VCaP (cell line): ENCODE data around the gene SPACA7.

ENCODE experiments used
- H3K27ac ChIP-seq: fragments of 450-650 bp; 2 replicates; pipeline ENCODE4 v1.5.1; 2017
- TF ChIP-seq, protein P1 (sequence below): fragments of 450-650 bp; conservative IDR thresholded peaks from 2 replicates; pipeline ENCODE4 v1.5.1; 2017; ENCODE audit warnings: mild to moderate bottlenecking, moderate library complexity

Gene SPACA7

DNA sequence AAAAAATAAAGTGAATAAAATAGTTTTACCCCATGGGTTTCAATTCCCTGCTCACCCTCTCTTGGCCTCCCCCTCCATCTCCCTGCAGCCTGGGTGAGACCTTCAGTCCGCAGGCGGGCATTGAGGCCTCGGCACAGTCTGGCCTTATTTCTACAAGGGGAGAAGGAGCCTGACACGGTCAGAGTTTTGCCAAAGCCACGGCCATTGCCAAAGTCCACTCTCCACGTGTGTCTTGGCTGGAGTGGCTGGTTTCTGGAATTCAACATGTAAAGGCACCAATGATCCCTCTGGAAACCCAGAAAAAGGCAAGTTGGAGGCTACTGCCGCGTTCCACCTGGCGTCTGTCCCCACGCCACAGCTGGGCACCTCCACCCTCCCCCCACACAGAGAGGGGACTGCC is 43.4 kb upstream of the SPACA7 start:
- TF ChIP-seq, protein P1, sequence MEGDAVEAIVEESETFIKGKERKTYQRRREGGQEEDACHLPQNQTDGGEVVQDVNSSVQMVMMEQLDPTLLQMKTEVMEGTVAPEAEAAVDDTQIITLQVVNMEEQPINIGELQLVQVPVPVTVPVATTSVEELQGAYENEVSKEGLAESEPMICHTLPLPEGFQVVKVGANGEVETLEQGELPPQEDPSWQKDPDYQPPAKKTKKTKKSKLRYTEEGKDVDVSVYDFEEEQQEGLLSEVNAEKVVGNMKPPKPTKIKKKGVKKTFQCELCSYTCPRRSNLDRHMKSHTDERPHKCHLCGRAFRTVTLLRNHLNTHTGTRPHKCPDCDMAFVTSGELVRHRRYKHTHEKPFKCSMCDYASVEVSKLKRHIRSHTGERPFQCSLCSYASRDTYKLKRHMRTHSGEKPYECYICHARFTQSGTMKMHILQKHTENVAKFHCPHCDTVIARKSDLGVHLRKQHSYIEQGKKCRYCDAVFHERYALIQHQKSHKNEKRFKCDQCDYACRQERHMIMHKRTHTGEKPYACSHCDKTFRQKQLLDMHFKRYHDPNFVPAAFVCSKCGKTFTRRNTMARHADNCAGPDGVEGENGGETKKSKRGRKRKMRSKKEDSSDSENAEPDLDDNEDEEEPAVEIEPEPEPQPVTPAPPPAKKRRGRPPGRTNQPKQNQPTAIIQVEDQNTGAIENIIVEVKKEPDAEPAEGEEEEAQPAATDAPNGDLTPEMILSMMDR = no peak
- H3K27ac ChIP-seq = no peak overlapping the region

DNA sequence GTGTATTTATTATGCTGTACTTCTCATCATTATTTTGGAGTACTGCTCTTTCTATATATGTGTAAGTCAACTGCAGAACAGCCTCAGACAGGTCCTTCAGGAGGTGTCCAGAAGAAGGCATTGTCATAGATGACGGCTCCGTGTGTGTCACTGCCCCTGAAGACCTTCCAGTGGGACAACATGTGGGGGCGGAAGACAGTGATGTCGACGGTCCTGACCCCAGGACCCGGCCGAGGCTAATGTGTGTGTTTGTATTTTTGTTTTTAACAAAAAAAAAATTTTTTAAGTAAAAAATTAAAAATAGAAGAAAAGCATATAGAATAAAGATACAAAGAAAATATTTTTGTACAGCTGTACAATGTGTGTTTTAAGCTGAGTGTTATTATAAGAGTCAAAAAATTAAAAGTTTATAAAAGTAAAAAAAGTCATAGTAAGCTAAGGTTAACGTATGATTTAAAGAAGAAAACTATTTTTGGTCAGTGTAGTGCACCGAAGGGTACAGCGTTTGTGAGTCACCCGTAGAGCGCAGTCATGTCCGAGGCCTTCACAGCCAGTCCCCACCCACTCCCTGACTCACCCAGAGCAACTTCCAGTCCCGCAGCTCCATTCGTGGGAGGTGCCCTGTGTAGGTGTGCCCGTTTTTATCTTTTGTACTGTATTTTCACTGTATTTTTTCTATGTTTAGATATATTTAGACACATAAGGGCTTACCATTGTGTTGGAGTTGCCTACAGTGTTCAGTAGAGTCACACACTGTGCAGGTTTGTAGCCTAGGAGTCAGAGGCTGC is 42.2 kb upstream of the SPACA7 start:
- TF ChIP-seq, protein P1 = no peak
- H3K27ac ChIP-seq = no peak overlapping the region

DNA sequence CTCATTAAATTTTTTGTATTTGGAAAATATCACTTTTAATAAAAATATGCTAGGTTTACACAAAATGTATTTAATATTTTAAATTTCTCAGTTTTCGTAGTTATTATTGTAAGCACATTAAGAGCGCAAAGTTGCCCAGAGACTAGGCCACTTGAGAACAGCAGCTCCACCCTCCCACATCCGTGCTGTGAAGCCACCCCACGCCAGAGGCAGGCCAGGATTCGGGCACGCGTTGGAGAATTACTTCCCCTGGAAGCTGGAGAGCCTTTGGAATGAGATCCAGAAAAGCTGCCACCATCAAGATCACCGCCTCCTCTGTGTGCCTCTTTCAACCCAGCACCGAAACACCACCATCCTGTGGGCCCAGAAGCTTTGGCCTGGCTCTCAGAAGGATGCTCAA is 41.0 kb upstream of the SPACA7 start:
- TF ChIP-seq, protein P1 = no peak
- H3K27ac ChIP-seq = no peak overlapping the region

- TF ChIP-seq, protein P1 = no peak
Observed at GRCh38 chr13:112341446-112341845, 34.7 kb upstream of the SPACA7 start.

DNA sequence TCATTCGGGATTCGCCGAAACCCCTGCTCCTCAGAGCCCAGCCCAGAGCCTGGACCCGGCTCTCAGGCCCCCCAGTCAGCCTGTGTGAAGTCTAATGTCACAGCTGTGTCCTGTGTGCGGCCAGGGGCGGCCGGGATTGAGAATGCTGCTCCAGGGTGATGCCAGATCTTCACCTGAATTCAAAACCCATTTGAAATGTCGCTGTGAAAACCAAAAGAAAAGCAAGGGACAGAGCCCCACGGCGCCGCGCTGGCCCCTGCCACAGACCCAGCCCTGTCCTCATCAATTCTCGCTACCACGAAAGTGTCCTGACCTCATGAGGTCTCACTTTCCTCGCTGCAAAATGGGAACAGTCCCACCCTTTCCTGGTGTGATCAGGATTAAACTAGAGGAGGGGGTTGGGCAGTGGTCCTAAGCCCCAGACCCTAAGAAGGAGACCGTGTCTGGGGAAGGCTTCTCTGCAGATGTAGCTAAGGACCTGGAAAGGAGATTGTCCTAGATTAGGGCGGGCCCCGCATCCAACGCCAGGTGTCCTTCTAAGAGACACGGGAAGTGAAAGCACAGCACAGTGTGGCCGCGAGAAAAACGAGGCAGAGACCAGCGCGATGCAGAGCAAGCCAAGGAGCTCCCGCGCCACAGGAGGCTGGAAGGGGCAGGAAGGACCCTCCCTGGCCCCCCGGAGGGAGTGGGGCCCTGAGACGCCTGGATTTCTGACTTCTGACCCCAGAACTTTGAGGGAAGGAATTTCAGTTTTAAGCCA is 34.0 kb upstream of the SPACA7 start:
- TF ChIP-seq, protein P1 = no peak

More at GRCh38 chr13:112341446-112341845, 34.7 kb upstream of the SPACA7 start:
- no peak overlapping the region for H3K27ac ChIP-seq

DNA sequence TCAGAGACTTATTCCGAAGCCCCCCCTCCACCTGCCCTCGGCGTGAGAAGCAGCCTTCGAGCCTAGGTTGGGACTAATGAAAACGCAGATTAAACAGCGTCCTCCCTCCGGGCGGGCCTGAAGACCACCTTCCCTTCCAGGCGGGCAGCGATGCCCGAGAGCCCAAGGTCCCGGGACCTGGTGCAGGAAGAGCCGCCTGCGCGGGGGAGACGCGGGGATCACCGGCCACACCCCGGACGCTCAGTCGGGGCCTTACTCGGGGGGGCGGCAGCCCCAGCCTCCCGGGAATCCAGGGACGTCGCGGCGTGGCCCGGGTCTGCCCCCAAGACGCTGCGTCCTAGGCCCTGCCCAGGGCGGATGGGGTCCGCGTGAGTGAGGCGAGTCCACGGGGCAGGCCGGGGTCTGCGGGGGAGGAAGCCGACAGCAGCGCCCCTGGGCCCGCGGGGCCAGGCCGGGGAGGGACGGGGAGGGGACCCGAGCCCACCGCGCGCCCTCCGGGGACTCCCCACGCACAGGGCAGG is 33.3 kb upstream of the SPACA7 start:
- TF ChIP-seq, protein P1 = no peak
- no peak overlapping the region for H3K27ac ChIP-seq

More for the DNA sequence above, 34.0 kb upstream of the SPACA7 start:
- H3K27ac ChIP-seq = no peak overlapping the region

GRCh38 chr13:112343591-112343990 is 32.6 kb upstream of the SPACA7 start:
- TF ChIP-seq, protein P1 = no peak
- no peak overlapping the region for H3K27ac ChIP-seq
